ENCODE measurements around the gene KLF16. TPM values are rescaled to one million over a fixed set of nuclear protein-coding genes. Genes with fewer than 3 reads are reported as not detected.

The KLF16 gene
- total and polyA plus RNA-seq, 9 of the 15 experiments (the other 6 are each of a cell fraction or from before 2014, with no cell fraction given): 0.04 to 60.4 (median 6.8) TPM

DNA sequence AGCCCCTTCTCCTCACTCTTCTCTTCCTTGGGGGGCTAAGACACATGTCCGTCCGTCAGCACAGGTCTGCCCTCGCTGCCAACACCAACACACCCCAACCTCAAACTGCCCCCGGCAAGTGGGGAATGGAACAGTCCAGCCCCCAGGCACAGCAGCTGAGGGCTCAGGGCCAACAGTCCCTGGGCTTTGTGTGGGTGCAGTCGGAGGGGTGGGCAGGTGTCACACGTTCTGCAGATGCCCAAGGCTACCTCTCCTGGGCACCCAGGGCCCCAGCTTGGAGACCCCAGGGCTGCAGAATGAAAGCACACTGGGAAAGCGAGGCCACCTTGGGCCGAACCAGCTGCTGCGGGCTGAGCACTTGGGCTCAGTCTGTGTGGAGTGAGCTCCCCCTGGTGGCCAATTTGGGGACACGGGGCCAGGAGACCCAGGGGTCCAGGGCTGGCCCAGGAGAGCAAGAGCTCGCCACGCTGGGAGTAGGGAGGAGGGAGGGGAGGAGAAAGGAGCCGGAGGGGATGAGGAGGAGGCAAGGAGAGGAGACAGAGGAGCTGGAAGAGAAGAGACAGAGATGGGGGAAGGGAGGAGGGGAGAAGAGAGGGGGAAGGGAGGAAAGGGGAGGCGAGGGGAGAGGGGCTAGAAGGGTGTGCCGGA lies 37.3 kb downstream of the KLF16 start (continued):
- TF ChIP-seq, protein P1, sequence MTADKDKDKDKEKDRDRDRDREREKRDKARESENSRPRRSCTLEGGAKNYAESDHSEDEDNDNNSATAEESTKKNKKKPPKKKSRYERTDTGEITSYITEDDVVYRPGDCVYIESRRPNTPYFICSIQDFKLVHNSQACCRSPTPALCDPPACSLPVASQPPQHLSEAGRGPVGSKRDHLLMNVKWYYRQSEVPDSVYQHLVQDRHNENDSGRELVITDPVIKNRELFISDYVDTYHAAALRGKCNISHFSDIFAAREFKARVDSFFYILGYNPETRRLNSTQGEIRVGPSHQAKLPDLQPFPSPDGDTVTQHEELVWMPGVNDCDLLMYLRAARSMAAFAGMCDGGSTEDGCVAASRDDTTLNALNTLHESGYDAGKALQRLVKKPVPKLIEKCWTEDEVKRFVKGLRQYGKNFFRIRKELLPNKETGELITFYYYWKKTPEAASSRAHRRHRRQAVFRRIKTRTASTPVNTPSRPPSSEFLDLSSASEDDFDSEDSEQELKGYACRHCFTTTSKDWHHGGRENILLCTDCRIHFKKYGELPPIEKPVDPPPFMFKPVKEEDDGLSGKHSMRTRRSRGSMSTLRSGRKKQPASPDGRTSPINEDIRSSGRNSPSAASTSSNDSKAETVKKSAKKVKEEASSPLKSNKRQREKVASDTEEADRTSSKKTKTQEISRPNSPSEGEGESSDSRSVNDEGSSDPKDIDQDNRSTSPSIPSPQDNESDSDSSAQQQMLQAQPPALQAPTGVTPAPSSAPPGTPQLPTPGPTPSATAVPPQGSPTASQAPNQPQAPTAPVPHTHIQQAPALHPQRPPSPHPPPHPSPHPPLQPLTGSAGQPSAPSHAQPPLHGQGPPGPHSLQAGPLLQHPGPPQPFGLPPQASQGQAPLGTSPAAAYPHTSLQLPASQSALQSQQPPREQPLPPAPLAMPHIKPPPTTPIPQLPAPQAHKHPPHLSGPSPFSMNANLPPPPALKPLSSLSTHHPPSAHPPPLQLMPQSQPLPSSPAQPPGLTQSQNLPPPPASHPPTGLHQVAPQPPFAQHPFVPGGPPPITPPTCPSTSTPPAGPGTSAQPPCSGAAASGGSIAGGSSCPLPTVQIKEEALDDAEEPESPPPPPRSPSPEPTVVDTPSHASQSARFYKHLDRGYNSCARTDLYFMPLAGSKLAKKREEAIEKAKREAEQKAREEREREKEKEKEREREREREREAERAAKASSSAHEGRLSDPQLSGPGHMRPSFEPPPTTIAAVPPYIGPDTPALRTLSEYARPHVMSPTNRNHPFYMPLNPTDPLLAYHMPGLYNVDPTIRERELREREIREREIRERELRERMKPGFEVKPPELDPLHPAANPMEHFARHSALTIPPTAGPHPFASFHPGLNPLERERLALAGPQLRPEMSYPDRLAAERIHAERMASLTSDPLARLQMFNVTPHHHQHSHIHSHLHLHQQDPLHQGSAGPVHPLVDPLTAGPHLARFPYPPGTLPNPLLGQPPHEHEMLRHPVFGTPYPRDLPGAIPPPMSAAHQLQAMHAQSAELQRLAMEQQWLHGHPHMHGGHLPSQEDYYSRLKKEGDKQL (CRISPR knock-in tag; IDR thresholded peaks at IDR 0.05; ENCODE audit: borderline replicate concordance): no peak
- TF ChIP-seq PRPF4 (IDR thresholded peaks at IDR 0.05; ENCODE audit: insufficient read depth, low read depth, low read length, poor library complexity, severe bottlenecking) (no peak), NR2C2 (CRISPR knock-in tag; IDR thresholded peaks at IDR 0.05) (no peak), NR2C2 (tag; IDR thresholded peaks at IDR 0.05) (no peak), MEF2D (tag; conservative IDR thresholded peaks at IDR 0.05; ENCODE audit: low read depth) (no peak), GTF2E2 (tag; IDR thresholded peaks at IDR 0.05) (no peak), ILF3 (IDR thresholded peaks at IDR 0.05; ENCODE audit: borderline replicate concordance) (no peak), ZZZ3 (IDR thresholded peaks at IDR 0.05) (no peak), CHAMP1 (IDR thresholded peaks at IDR 0.05) (no peak), PHF8 (IDR thresholded peaks at IDR 0.05; ENCODE audit: borderline replicate concordance, low read length) (no peak), CBFB (CRISPR knock-in tag; IDR thresholded peaks at IDR 0.05) (0 out of 2 replicates have a peak, but pooled peaks have one; percentile 29), E2F8 (IDR thresholded peaks at IDR 0.05; ENCODE audit: low read depth, partially characterized antibody) (peak; percentile 37)
